Caco-2 (cell line): ENCODE data around the gene TRAPPC10. TPM values are rescaled to one million over a fixed set of nuclear protein-coding genes. Genes with fewer than 3 reads are reported as not detected.
"Not testable (repeated sequence)": the region's sequence is repeated elsewhere in the genome, so short reads cannot be mapped to it uniquely, and the experiment has no call there.

ENCODE experiments used
- BruUV-seq: library from RNA; stranded (reverse); fragments of 400-500 nt; replicated peaks from 2 replicates; lab custom pipeline; 2021; lab: Mats Ljungman, UMichigan
- CTCF ChIA-PET: fragments of 300-600 bp; sonication (Branson Sonifier 250); formaldehyde crosslinking; loops from one replicate; lab custom pipeline; 2022; ENCODE audit warnings: antibody characterized with exemption; lab: Charles Lee
- POLR2A ChIA-PET: fragments of 300-600 bp; sonication (Branson Sonifier 250); formaldehyde crosslinking; loops from one replicate; lab custom pipeline; 2022; ENCODE audit warnings: antibody characterized with exemption; lab: Charles Lee
- DNase-seq, 2 experiments: peaks; one replicate each; pipeline versions ENCODE4 v3.0.0 to v3.0.0-alpha.2; 2020 to 2022
- H3K27me3 ChIP-seq: replicated peaks from 2 replicates; pipeline ENCODE4 v1.6.0; 2011; ENCODE audit warnings: low read length; ENCODE audit not compliant: control insufficient read depth, insufficient read depth
- H3K36me3 ChIP-seq: 2 replicates; pipeline ENCODE4 v1.5.1; 2011; ENCODE audit warnings: low read length; ENCODE audit not compliant: control insufficient read depth, insufficient read depth
- H3K4me1 ChIP-seq: fragments of 250-450 bp; sonication (Bioruptor Pico); 2 replicates; pipeline ENCODE4 v1.5.1; 2020; ENCODE audit warnings: mild to moderate bottlenecking
- H3K4me3 ChIP-seq: 2 replicates; pipeline ENCODE4 v1.5.1; 2011; ENCODE audit warnings: low read depth, mild to moderate bottlenecking, control low read depth, low read length
- H3K9me3 ChIP-seq: fragments of 250-450 bp; sonication (Bioruptor Pico); 2 replicates; pipeline ENCODE4 v1.5.1; 2020; ENCODE audit warnings: mild to moderate bottlenecking, moderate library complexity
- H3K27ac Mint-ChIP-seq: one replicate; pipeline ENCODE4 v1.8.0; 2022; ENCODE audit warnings: mixed read lengths; ENCODE audit not compliant: unreplicated experiment
- H3K27me3 Mint-ChIP-seq: one replicate; pipeline ENCODE4 v1.8.0; 2022; ENCODE audit warnings: mixed read lengths; ENCODE audit not compliant: insufficient read depth, unreplicated experiment
- H3K36me3 Mint-ChIP-seq: one replicate; pipeline ENCODE4 v1.8.0; 2022; ENCODE audit warnings: mild to moderate bottlenecking, mixed read lengths; ENCODE audit not compliant: insufficient read depth, unreplicated experiment
- H3K4me1 Mint-ChIP-seq: one replicate; pipeline ENCODE4 v1.8.0; 2022; ENCODE audit warnings: low read depth, mixed read lengths; ENCODE audit not compliant: unreplicated experiment
- H3K4me3 Mint-ChIP-seq: one replicate; pipeline ENCODE4 v1.8.0; 2022; ENCODE audit warnings: mild to moderate bottlenecking, moderate library complexity, mixed read lengths; ENCODE audit not compliant: unreplicated experiment
- H3K9me3 Mint-ChIP-seq: one replicate; pipeline ENCODE4 v1.8.0; 2022; ENCODE audit warnings: mixed read lengths; ENCODE audit not compliant: unreplicated experiment
- CTCF ChIP-seq, 2 experiments: fragments of 200-600 bp in 1 of 2; IDR thresholded peaks; 1 replicate in 1 of 2; 2 replicates in 1 of 2; pipeline versions ENCODE4 v1.5.1 to v1.8.0; 2011 to 2022; ENCODE audit warnings: antibody characterized with exemption in 1 of 2, control low read depth in 1 of 2, inconsistent platforms in 1 of 2, low read depth in 1 of 2, low read length in 1 of 2, mild to moderate bottlenecking in 1 of 2, moderate library complexity in 1 of 2; ENCODE audit not compliant: insufficient read depth in 1 of 2, severe bottlenecking in 1 of 2, unreplicated experiment in 1 of 2
- intact Hi-C: fragments of 100-400 bp; cut with micrococcal nuclease; formaldehyde crosslinking; loops from one replicate; pipeline ENCODE4 v1.10.0; 2022; ENCODE audit not compliant: unreplicated experiment
- total RNA-seq: library from RNA; stranded (reverse); gene quantifications from 2 replicates; pipeline ENCODE4 v1.2.3, GENCODE V29; 2022

TRAPPC10 gene
- total RNA-seq, 1 experiment from 2014 or later: 43.4 TPM

DNA sequence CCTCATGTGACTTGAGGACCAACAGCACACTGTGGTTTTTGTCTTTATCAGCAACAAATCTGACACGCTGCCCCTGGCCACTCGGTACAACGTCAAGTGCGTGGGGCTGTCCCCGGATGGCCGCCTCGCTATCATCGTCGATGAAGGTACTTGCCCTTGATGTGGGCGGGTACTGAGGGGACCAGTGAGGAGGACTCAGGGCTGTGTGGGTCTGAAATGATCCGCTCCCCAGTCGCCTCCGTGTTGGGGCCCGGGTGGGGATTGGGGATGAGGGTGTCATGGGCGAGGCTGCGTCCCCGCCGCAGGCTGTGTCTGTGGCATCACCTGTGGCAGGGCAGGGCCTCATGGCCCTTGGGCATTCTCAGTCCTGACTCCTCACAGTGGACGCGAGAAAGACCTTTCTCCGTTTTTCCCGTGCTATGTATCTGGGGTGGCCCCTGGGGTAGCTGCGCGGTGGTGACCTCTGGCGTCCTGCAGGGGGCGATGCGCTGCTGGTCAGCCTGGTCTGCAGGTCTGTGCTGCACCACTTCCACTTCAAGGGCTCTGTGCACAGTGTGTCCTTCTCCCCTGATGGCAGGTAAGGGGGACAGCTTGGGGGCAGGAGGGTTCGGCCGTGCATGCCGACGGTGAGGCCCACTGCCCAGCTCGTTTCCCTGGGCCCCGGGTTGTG is 101.7 kb downstream of the TRAPPC10 start:
- POLR2A ChIA-PET, H3K27me3 Mint-ChIP-seq, H3K4me1 ChIP-seq, H3K9me3 Mint-ChIP-seq, H3K36me3 Mint-ChIP-seq, H3K9me3 ChIP-seq, H3K36me3 ChIP-seq, intact Hi-C loops, H3K27ac Mint-ChIP-seq, H3K27me3 ChIP-seq, H3K4me3 Mint-ChIP-seq, CTCF ChIA-PET, H3K4me3 ChIP-seq, H3K4me1 Mint-ChIP-seq, BruUV-seq: not testable (repeated sequence)
- peak in 1 of 2 experiments; percentile 32 for TF ChIP-seq CTCF (IDR thresholded peaks at IDR 0.05; ENCODE audit: insufficient read depth in 1 of 2, low read depth in 1 of 2, low read length in 1 of 2, severe bottlenecking in 1 of 2, unreplicated experiment in 1 of 2)
- DNase-seq: peak; percentile 20 to 24

DNA sequence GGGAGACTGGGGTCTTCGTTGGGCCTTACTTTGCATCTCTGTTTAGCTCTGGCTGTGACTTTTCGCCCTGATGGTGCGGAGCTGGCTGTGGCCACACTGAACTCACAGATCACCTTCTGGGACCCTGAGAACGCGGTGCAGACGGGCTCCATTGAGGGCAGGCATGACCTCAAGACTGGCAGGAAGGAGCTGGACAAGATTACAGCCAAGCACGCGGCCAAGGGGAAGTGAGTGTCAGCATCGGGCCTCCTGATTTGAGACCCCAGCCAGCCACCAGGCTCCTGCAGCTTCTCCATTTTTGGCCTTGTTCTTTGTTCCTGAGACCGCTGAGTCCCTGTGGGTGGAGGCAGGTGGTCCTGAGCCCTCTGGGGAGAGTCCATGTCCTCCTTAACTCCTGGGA is 110.0 kb downstream of the TRAPPC10 start:
- H3K4me1 ChIP-seq, H3K36me3 Mint-ChIP-seq, H3K27me3 ChIP-seq, H3K9me3 Mint-ChIP-seq, BruUV-seq, H3K4me3 Mint-ChIP-seq, H3K36me3 ChIP-seq, H3K9me3 ChIP-seq, H3K27me3 Mint-ChIP-seq, DNase-seq, CTCF ChIA-PET, H3K4me3 ChIP-seq, H3K4me1 Mint-ChIP-seq, intact Hi-C loops, POLR2A ChIA-PET, H3K27ac Mint-ChIP-seq: not testable (repeated sequence)

- H3K9me3 Mint-ChIP-seq, H3K36me3 ChIP-seq, H3K9me3 ChIP-seq, H3K4me3 ChIP-seq, H3K4me1 Mint-ChIP-seq, H3K27me3 Mint-ChIP-seq, H3K27me3 ChIP-seq, intact Hi-C loops, CTCF ChIA-PET, POLR2A ChIA-PET, H3K4me1 ChIP-seq, H3K4me3 Mint-ChIP-seq, H3K27ac Mint-ChIP-seq, DNase-seq, BruUV-seq, H3K36me3 Mint-ChIP-seq: not testable (repeated sequence)
Measured at GRCh38 chr21:44127827-44128226, 115.7 kb downstream of the TRAPPC10 start.

DNA sequence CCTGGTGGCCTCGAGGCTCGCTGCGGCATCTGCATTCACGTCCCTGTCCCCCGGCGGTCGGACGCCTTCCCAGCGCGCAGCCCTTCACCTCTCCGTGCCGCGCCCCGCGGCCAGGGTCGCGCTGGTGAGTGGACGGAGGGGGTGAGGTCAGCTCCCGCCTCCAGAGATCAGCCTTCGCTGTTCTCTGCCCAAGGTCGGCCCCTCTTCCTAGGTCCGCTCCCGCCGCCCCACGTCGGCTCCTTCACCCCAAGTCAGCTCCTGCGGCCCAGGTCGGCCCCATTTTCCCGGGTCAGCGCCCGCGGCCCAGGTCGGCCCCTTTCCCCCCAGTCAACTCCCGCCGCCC is 121.6 kb downstream of the TRAPPC10 start:
- H3K4me3 Mint-ChIP-seq: peak overlapping the region; percentile 35
- H3K9me3 Mint-ChIP-seq, H3K27me3 Mint-ChIP-seq, BruUV-seq, H3K27ac Mint-ChIP-seq, intact Hi-C loops, H3K36me3 ChIP-seq, H3K27me3 ChIP-seq, H3K4me1 Mint-ChIP-seq, H3K36me3 Mint-ChIP-seq, POLR2A ChIA-PET, H3K9me3 ChIP-seq, CTCF ChIA-PET, DNase-seq, H3K4me1 ChIP-seq: not testable (repeated sequence)
- peak overlapping the region; percentile 31 for H3K4me3 ChIP-seq

- H3K9me3 Mint-ChIP-seq, CTCF ChIA-PET, DNase-seq, H3K9me3 ChIP-seq, H3K4me3 ChIP-seq, H3K36me3 ChIP-seq, H3K27me3 Mint-ChIP-seq, intact Hi-C loops, H3K4me1 ChIP-seq, H3K4me3 Mint-ChIP-seq, H3K4me1 Mint-ChIP-seq, H3K36me3 Mint-ChIP-seq, POLR2A ChIA-PET, H3K27ac Mint-ChIP-seq, BruUV-seq, H3K27me3 ChIP-seq: not testable (repeated sequence)
Measured at GRCh38 chr21:44134732-44135131, 122.6 kb downstream of the TRAPPC10 start.

DNA sequence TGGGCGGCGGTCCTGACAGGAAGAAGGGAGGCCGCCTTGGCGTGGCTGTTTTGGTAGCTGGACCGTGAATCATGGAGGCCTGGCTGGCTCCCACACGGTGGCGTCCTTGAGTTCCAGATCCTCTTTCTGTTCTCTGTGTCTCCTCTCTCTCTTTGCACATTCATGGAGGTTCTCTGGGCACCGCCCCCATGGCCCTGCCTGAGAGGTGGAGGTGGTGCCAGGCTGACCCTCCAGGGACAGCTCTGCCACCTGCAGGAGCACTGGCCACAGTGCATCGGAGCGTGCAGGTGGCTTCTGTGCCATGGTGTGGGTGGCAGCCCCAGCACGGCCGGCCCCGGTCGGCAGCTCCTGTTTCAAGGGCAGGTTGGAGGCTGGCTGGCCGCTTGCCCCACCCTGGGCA is 125.9 kb downstream of the TRAPPC10 start:
- H3K9me3 ChIP-seq, H3K4me1 Mint-ChIP-seq, H3K27ac Mint-ChIP-seq, POLR2A ChIA-PET, BruUV-seq, H3K36me3 Mint-ChIP-seq, H3K4me3 ChIP-seq, H3K9me3 Mint-ChIP-seq, H3K27me3 ChIP-seq, H3K36me3 ChIP-seq, H3K27me3 Mint-ChIP-seq, H3K4me3 Mint-ChIP-seq, CTCF ChIA-PET, intact Hi-C loops, H3K4me1 ChIP-seq: not testable (repeated sequence)
- peak in 1 of 2 experiments; percentile 21 for DNase-seq
